ENCODE results near the gene HMCN2. TPM values are rescaled to one million over a fixed set of nuclear protein-coding genes. Genes with fewer than 3 reads are reported as not detected.

The HMCN2 gene
- total and polyA plus RNA-seq, 8 donors: 0.41 to 5.3 (median 0.76) TPM

GRCh38 chr9:130394320-130394719 lies 128.8 kb downstream of the HMCN2 start:
- Histone ChIP-seq H3K27me3 (no peaks in the 10 kb centered on the region), H3K36me3 (no peaks in the 10 kb centered on the region), H3K4me1 (no peaks in the 10 kb centered on the region), H3K4me3 (no peak overlapping the region), H3K27ac (no peak overlapping the region), H3K9me3 (no peaks in the 10 kb centered on the region)
- FAIRE-seq (no peak), DNase-seq (no peak), ATAC-seq (no peak)
- intact Hi-C loops (cut with DNase I): no loop called here
- TF ChIP-seq CTCF (IDR thresholded peaks at IDR 0.05): no peak
- 69 to 75% methylated on average over 11 of the region's 11 CpGs for WGBS, 2 donors

GRCh38 chr9:130394814-130395470 lies 129.4 kb downstream of the HMCN2 start:
- H3K9me3 ChIP-seq: no peaks in the 10 kb centered on the region
- H3K27me3 ChIP-seq: no peaks in the 10 kb centered on the region
- intact Hi-C loops (cut with DNase I): no loop called here
- no peak overlapping the region for H3K27ac ChIP-seq
- H3K4me3 ChIP-seq: no peak overlapping the region
- 73 to 79% methylated on average over 16 to 23 of the region's 23 CpGs for WGBS, 2 donors
- FAIRE-seq: no peak
- H3K36me3 ChIP-seq: no peaks in the 10 kb centered on the region
- H3K4me1 ChIP-seq: no peaks in the 10 kb centered on the region
- no peak for TF ChIP-seq CTCF (IDR thresholded peaks at IDR 0.05)
- no peak for ATAC-seq
- DNase-seq: no peak

GRCh38 chr9:130395810-130396435 lies 130.4 kb downstream of the HMCN2 start:
- H3K4me1 ChIP-seq: no peaks in the 10 kb centered on the region
- no peaks in the 10 kb centered on the region for H3K36me3 ChIP-seq
- H3K4me3 ChIP-seq: no peak overlapping the region
- intact Hi-C loops (cut with DNase I): no loop called here
- TF ChIP-seq CTCF (IDR thresholded peaks at IDR 0.05): no peak
- FAIRE-seq: no peak
- H3K27ac ChIP-seq: no peak overlapping the region
- no peak for ATAC-seq
- no peaks in the 10 kb centered on the region for H3K27me3 ChIP-seq
- 85 to 86% methylated on average over 21 to 26 of the region's 26 CpGs for WGBS, 2 donors
- H3K9me3 ChIP-seq: no peaks in the 10 kb centered on the region
- DNase-seq: no peak

- intact Hi-C loops (cut with DNase I): no loop called here
- no peaks in the 10 kb centered on the region for H3K27me3 ChIP-seq
- ATAC-seq: no peak
- 89 to 90% methylated on average over 4 of the region's 4 CpGs for WGBS, 2 donors
- H3K9me3 ChIP-seq: no peaks in the 10 kb centered on the region
- no peak for FAIRE-seq
- no peaks in the 10 kb centered on the region for H3K36me3 ChIP-seq
- DNase-seq: no peak
- no peak overlapping the region for H3K4me3 ChIP-seq
- TF ChIP-seq CTCF (IDR thresholded peaks at IDR 0.05): no peak
- H3K27ac ChIP-seq: no peak overlapping the region
- H3K4me1 ChIP-seq: no peaks in the 10 kb centered on the region
Measured at GRCh38 chr9:130396581-130396980, 131.0 kb downstream of the HMCN2 start.
